HG03135 (cell line): Measurements from ENCODE around the gene PYY.
"Not testable (repeated sequence)": the region's sequence is repeated elsewhere in the genome, so short reads cannot be mapped to it uniquely, and the experiment has no call there.

Source experiments
- ATAC-seq: cut with Tn5 transposase; IDR thresholded peaks from one replicate; pipeline ENCODE4 v1.9.1; 2021; ENCODE audit warnings: mild to moderate bottlenecking, moderate library complexity; ENCODE audit not compliant: unreplicated experiment

PYY gene

DNA sequence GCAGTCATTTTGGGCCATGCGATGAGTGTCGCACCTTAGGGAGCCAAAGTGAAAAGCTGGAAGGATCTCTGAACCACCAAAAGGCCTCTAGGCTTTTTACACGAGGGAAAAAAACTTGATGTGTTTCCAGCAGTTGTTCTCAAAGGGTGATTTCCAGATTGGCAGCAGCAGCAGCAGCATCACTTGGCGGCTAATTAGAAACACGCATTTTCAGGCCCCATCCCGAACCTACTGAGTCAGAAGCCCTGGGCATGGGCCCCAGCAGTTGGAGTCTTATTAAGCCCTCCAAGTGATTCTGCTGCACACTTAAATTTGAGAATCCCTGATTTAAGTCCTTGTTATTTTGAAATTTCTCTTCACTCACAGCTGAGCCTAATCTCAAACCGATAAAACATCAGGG lies 25.3 kb upstream of the PYY start:
- no peak for ATAC-seq

- ATAC-seq, result no peak
Measured at GRCh38 chr17:43978078-43978477, 24.3 kb upstream of the PYY start.

GRCh38 chr17:43976963-43977837 lies 23.5 kb upstream of the PYY start:
- no peak for ATAC-seq

GRCh38 chr17:43975898-43976297 lies 22.2 kb upstream of the PYY start:
- no peak for ATAC-seq

DNA sequence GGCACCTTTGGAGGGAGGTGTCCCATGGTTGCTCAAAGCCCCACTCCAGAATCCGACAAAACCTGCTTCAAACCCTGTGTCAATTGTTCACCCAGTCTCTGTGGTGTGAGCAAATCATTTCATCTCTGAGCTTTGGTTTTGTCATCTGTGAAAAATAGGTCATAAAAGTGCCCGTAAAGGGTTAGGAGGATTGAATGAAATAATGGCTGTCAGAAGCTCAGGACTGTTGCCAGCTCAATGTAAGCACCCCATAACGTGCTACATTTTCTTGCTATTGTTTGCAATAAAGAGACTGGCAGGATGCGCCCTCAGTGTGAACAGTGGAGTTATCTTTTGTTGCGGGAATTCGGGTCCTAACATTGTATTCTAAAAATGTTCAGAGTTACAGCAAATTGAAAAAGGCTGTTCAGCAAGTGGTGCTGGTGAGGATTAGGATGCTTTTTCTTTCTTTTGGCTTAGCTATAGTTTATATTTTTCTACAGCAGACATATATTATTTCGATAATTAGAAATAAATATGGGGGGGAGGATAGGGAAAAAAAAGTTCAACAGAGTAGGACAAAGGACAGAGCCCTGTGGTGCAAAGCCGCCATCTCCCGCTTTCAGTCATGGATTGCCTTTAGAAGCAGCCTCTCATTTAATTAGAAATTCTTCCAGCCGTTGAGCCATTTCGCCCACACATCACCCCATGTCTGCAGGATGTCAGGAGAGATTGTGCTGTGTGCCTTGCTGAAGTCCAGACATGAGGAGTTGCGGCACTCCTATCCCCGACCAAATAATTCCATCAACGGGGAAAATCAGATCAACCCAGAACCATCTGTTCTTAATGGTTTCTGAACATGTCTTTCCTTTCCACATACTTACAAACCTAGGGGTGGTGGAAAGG lies 20.9 kb upstream of the PYY start:
- ATAC-seq, result no peak

GRCh38 chr17:43972444-43973212 lies 18.9 kb upstream of the PYY start:
- ATAC-seq, result not testable (repeated sequence)

DNA sequence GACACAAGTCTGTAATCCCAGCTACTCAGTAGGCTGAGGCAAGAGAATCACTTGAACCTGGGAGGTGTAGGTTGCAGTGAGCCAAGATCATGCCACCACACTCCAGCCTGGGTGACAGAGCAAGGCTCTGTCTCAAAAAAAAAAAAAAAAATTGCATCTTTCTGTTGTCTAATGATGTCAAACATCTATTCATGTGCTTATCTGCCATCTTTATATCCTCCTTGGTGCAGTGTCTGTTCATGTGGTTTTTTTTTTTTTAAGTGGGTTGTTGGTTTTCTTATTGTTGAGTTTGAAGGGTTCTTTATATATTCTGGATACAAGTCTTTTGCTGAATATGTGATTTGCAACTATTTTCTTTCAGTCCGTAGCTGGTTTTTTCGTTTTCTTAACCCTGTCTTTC lies 17.7 kb upstream of the PYY start:
- ATAC-seq, result not testable (repeated sequence)

- no peak for ATAC-seq
Measured at GRCh38 chr17:43970366-43970765, 16.6 kb upstream of the PYY start.

DNA sequence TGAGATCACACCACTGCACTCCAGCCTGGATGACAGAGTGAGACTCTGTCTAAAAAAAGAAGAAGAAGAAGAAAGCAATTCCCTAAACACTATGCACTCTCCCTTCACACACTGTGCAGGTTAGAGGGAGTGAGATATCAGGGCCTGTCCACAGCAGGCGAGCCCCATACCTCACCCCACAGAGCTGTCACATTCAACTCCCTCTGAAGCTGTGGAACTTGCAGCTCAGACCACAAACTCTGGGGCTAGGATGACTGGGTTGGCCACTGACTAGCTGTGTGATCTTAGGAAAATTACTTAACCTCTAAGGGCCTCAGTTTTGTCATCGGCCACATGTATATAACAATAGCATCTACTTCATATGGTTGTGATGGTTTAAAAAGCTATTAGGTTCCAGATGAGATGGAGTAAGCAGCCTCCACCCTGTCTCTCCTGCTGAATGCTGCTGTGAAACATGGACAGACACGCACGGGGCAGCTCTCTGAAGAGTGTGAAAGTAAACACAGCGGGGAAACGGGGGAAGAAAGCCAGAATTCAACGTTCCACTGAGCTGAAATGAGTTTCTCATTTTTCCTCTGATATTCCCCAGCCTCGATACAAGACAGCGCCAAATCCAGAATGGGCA lies 13.6 kb upstream of the PYY start:
- no peak for ATAC-seq

DNA sequence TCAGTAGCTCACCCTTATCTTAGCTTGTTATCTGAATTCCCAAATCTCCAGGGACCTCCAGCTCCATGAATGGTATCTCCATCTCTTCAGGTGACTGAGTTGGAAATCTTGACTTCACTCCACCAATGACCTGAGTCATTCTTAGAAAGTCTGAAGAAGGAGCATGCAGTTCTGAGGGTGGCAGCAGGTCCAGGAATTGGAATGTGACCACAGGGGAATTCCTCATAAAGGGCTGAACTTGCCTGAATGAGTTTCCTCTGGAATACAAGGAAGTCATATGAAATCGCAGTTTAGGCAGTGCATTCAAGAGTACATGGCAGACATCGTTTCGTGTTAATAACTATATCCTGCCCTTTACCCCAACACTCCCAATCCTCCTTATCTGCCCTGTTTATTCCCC lies 12.5 kb upstream of the PYY start:
- no peak for ATAC-seq

DNA sequence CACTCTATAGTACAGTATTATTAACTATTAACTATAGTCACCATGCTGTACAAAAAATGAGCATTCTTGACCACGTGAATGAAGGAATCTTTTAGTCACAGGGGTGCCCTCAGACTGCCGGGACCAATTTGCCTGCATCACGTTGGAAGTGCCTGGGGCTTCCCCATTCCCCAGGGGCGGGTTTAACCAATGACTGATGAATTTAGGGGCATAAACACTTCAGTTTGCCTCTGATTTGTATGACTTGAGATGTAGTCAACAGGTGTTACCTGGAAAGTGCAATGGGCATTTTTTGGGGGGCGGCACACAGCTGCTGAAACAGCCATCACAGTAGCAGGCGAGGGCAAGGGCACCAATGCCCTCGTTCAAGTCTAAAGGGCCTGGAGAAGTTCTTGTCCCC lies 8.7 kb upstream of the PYY start:
- ATAC-seq, result no peak

- ATAC-seq, result no peak
Measured at GRCh38 chr17:43961954-43962353, 8.2 kb upstream of the PYY start.

- ATAC-seq, result not testable (repeated sequence)
Measured at GRCh38 chr17:43961292-43961691, 7.6 kb upstream of the PYY start.

- no peak for ATAC-seq
Measured at GRCh38 chr17:43958748-43959352, 5.1 kb upstream of the PYY start.

GRCh38 chr17:43956222-43956621 lies 2.5 kb upstream of the PYY start:
- no peak for ATAC-seq

GRCh38 chr17:43952724-43953666 lies 745 bp downstream of the PYY start:
- ATAC-seq, result no peak

- no peak for ATAC-seq
Measured at GRCh38 chr17:43952351-43952723, 1.4 kb downstream of the PYY start.

DNA sequence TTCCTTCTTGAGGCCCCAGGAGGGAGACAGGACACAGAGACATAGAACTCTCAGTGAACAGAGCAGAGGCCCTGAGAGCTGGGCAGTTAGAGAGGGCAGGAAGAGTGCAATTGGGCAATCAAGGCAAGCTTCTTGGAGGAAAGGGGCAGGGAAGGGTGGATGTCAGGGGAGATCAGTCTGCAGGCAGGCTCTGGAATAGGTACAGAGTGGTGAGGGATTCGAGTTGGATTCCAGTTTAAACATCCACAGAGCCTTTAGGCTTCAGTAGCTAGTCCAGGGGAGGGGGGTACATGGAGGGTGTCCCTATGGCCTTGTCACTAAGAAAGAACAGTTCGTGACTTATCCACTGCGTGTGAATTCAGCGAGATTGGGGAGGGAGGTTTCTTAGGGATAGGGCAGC lies 2.0 kb downstream of the PYY start:
- ATAC-seq, result no peak

DNA sequence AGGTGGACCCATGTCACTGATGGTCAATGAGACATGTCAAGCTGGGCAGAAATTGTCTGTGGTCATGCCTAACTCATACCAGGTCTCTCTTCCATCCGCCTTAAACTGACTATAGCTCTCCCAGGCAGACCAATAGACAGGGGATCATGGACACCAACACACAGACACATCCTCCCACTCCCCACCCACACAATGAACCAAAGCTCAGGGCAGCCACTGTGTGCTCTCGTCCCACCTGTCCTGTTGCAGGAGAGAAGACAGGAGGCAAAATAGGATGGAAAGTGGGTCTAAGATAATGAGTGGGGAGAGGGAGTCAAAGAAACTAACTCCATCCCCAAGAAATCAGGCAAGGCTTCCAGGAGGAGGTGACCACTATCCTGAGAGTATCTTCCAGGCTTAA lies 3.2 kb downstream of the PYY start:
- no peak for ATAC-seq
